Measurements from ENCODE around the gene USP53. TPM values are rescaled to one million over a fixed set of nuclear protein-coding genes. Genes with fewer than 3 reads are reported as not detected.

Gene USP53
- total and polyA plus RNA-seq, 9 of the 15 experiments (the other 6 are each of a cell fraction or from before 2014, with no cell fraction given) = 2.9 to 9.6 (median 8.3) TPM

GRCh38 chr4:119237642-119238041 lies 25.1 kb downstream of the USP53 start (continued):
- TF ChIP-seq ZNF407 (IDR thresholded peaks at IDR 0.05; ENCODE audit: low read depth) = no peak
- no peak for TF ChIP-seq ZHX1 (conservative IDR thresholded peaks at IDR 0.05; ENCODE audit: low read length)
- no peak for TF ChIP-seq BACH1 (tag; IDR thresholded peaks at IDR 0.05)
- TF ChIP-seq ZNF316 (IDR thresholded peaks at IDR 0.05) = peak; percentile 64
- TF ChIP-seq NCOR1 (IDR thresholded peaks at IDR 0.05) = no peak
- TF ChIP-seq SMC3 (conservative IDR thresholded peaks at IDR 0.05; ENCODE audit: insufficient read depth, low read depth, low read length) = no peak
- TF ChIP-seq GATA2 (CRISPR knock-in tag; IDR thresholded peaks at IDR 0.05) = no peak
- peak; percentile 72 for TF ChIP-seq NFE2 (IDR thresholded peaks at IDR 0.05; ENCODE audit: low read depth)
- peak; percentile 53; the same call in 1 of the 2 replicates for TF ChIP-seq MAFF (IDR thresholded peaks at IDR 0.05; ENCODE audit: low read length)
- no peak for TF ChIP-seq NELFE (IDR thresholded peaks at IDR 0.05; ENCODE audit: insufficient read depth, insufficient read length)
- TF ChIP-seq PREB (CRISPR knock-in tag; IDR thresholded peaks at IDR 0.05) = no peak
- TF ChIP-seq ZNF586 (CRISPR knock-in tag; conservative IDR thresholded peaks at IDR 0.05) = no peak
- no peak for TF ChIP-seq ID3 (CRISPR knock-in tag; IDR thresholded peaks at IDR 0.05)
- no peak for TF ChIP-seq ID3 (tag; IDR thresholded peaks at IDR 0.05)
- no peak for TF ChIP-seq ETV1 (tag; conservative IDR thresholded peaks at IDR 0.05; ENCODE audit: low read depth)
- TF ChIP-seq ZNF133 (CRISPR knock-in tag; IDR thresholded peaks at IDR 0.05) = no peak
- no peak for TF ChIP-seq ZFX (CRISPR knock-in tag; IDR thresholded peaks at IDR 0.05)
